GM19043 (cell line): ENCODE measurements around the gene CBFA2T3.

ENCODE experiments used
- ATAC-seq: cut with Tn5 transposase; IDR thresholded peaks from one replicate; pipeline ENCODE4 v1.9.1; 2021; ENCODE audit warnings: low read depth; ENCODE audit not compliant: unreplicated experiment

The CBFA2T3 gene

GRCh38 chr16:88850531-88851199, 126.3 kb downstream of the CBFA2T3 start:
- ATAC-seq, result no peak

DNA sequence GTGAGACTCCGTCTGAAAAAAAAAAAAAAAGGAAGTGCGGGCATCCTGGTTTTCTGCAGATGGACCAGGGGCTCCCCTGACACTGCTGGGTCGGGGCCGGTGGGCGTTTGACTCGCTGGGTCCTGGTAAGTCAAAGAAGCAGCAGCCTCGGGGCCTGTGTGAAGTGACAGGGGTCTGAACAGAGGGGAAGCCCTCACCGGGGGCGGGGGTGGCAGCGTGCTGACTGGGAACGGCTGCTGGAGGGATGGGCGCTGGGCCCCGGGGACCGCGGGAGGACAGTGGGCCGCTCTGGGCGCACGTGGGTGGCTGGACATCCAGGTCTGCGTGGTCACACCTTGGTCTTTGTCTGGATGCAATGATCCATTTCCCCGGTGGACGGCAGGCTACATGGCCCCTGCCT, 128.4 kb downstream of the CBFA2T3 start:
- ATAC-seq, result no peak

DNA sequence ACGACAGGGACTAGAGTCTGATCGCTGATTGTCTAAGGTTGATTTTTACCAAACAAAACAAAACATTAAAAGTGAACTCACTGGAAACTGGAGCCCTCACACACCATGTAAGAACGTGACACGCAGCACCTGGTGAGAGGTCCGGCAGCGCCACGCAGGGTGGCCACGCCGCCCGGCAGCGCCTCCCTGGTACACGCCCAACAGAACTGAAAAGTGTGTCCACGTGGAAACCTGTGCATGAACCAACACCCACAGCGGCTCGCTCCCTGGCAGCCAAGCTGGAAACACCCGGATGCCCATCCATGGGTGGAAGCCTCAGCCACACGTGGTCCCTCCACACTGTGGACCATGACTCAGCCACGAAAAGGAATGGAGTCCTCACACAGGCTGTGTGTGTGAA, 129.4 kb downstream of the CBFA2T3 start:
- ATAC-seq, result no peak

DNA sequence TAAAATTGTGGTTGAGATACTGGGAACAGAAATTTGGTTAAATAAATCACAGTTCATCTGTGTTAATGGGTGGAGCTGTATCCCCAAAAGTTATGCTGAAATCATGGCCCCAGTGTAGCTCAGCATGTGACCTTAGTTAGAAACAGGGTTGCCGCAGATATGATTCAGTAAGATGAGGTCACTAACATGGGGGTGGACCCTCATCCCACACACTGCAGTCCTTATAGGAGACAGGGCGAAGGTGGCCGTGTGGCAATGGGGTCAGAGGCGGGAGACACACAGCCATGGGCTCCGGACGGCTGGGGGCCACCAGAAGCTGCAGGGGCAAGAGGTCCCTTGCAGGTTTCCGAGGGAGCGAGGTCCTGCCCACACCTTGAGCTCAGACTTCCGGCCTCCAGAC, 130.9 kb downstream of the CBFA2T3 start:
- no peak for ATAC-seq

DNA sequence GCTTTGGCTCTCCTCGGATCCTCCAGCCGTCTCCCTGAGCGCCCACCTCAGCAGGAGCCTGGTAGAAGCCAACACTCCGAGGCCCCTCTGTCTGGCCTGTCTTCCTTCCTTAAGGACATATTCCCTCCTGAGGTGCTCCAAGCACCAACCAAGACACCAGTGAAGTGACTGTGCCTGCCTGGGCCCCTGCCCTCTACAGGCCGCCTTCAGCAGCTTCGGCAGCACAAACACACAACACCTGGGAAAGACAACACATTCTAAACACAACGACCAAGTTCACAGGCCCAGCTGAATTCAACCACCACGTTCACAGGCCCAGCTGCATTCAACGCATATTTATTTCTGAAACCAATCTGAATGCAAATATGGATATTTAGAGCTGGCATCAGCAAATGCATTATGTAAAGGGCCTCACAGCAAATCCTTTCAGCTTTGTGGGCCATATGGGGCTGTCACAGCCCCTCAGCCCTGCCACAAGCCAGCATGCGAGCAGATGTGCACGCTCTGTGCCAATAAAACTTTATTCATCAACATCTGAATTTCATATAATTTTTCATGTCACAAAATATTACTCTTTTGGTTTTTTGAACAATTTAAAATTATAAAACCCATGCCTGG, 132.5 kb downstream of the CBFA2T3 start:
- ATAC-seq, result no peak

DNA sequence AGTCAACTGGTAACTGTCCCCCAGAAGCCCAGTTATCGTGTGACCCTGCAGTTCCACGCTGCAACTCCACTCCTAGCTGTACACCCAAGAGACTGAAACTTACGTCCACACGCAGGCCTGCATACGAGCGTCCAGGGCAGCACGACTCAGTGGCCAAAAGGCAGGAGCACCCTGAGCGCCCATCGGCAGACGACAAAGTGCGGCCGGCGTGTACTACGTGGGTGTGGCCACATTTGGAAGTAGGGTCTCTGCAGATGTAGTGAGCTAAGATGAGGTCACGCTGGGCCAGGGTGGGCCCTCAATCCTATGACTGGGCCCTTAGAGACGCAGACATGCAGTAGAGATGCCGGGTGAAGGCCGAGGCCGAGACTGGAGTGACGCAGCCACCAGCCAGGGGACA, 133.8 kb downstream of the CBFA2T3 start:
- ATAC-seq, result no peak

- ATAC-seq, result no peak
Measured at GRCh38 chr16:88842806-88843205, 134.2 kb downstream of the CBFA2T3 start.

DNA sequence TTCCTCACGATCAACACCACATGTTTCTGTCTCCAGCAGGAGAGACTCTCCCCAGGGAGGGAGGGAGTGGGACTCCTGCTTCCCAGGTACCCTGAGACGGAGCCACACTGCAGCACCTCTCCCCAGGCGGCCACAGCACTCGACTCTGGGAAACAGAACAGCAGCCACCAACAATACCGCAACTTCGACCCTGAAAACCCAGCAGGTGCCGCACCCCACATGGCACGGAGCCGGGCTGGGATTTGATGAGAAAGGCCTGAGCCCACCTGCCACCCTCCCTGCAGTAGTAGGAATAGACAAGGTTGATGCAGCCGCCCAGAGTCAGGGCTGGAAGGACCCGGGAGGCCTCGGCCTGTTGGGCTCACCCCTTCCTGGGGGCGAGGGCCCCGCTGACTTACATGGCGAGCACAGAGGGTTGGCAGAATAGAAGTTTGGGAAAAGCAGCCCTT, 134.7 kb downstream of the CBFA2T3 start:
- ATAC-seq, result no peak

GRCh38 chr16:88841521-88842307, 135.3 kb downstream of the CBFA2T3 start:
- ATAC-seq, result no peak

DNA sequence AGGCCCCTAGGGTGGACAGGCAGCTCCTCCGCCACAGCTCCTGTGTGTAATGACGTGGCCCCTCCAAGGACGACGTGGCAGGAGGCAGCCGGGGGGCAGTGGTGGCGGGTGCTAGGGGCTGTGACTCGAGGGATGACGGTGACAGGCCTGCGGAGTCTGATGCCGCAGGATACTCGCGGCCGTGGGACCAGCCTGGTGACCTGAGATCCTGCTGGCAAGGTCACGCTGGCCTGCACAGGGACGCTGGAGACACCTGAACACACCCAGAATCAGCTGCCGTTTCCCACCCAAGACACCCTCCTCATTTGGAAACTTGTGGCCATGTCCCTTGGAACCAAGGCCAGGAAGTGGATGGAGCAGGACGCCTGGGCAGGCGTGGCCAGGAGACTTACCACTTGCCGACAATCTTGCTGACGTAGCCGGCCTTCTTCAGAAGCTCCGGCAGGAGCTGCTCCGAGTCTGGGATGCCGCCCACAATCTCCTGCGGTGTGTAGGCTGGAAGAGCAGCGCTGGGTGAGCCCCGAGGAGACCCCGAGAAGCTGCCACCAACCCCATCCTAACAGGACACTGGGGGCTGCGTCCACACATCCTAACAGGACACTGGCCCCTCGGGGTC, 136.3 kb downstream of the CBFA2T3 start:
- ATAC-seq, result no peak

DNA sequence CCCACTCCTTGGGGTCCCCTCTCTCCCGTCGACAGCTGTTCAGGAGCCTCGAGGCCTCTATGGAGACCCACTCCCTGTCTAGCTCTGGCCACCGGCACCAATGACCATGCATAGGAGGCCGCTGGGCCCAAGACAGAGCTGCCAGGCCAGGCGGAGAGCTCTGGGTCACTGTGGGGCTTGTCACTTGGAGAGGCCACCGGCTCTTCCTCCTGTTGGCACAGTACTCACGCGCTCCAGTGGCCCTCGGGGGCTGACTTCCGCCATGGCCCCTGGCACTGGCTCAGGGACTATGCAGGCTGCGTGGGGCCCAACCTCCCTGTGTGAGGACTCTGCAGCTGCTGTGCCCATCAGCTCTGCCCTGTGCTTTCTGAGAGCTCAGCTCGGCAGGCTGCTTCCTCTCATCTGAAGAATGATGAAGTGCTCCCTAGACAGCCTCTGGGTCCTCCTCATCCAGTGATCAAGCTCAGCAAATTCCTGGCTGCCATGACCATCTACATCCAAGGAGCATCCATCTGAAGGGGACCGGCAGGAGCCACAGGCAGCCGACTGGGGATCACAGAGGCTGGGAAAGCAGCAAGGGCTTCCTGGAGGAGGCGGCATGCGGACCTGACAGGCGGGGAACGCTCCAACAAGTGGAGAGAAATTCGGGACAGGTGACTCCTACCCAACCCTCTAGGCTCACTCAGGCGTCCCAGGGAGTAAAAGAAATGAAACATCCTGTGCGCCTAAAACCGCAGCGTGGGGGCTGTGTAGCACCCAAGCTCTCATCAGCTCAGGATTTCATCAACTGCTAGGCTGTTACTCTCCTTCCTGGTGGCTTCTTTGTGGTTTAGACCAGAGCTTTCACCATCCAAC, 137.0 kb downstream of the CBFA2T3 start:
- ATAC-seq, result no peak

DNA sequence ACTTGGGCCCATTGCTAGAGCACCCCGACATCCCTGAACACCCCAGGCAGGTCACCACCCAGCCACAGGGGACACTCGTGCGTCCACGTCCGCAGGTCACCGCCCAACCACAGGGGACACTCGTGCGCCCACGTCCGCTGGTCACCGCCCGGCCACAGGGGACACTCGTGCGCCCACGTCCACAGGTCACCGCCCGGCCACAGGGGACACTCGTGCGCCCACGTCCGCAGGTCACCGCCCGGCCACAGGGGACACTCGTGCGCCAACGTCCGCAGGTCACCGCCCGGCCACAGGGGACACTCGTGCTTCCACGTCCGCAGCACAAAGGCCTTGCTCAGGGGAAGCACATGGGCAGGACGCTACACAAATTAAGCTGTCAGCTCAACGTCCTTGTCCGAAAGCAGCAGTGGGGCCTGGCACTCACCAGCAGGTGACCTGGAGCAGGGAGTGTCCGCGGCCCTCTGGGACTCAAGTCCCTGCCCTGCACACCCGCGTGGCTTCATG, 137.9 kb downstream of the CBFA2T3 start:
- no peak for ATAC-seq

DNA sequence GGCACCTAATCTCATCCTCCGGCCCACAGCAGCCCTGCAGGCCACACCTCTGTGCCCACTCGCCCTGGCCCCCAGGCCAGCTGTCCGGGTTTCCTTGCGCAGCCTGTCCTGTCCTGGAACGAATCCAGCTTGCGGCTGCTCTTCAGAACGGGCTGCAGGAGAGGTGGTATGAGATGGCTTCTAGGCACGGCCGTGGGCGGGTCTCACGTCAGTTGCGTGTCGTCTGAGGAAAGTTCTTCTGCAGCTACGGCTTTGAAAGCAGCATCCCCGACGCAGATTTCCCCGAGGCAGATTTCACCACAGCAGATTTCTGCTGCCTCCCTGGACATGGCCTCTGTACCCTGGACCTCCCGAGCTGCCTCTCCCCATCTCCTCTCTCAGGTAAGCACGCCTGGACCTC, 138.4 kb downstream of the CBFA2T3 start:
- no peak for ATAC-seq

GRCh38 chr16:88837806-88838205, 139.2 kb downstream of the CBFA2T3 start:
- ATAC-seq, result no peak

- ATAC-seq, result no peak
Measured at GRCh38 chr16:88836791-88837190, 140.2 kb downstream of the CBFA2T3 start.

- no peak for ATAC-seq
Measured at GRCh38 chr16:88835818-88836217, 141.2 kb downstream of the CBFA2T3 start.

GRCh38 chr16:88835383-88835782, 141.6 kb downstream of the CBFA2T3 start:
- no peak for ATAC-seq

GRCh38 chr16:88834670-88835069, 142.3 kb downstream of the CBFA2T3 start:
- ATAC-seq, result no peak

DNA sequence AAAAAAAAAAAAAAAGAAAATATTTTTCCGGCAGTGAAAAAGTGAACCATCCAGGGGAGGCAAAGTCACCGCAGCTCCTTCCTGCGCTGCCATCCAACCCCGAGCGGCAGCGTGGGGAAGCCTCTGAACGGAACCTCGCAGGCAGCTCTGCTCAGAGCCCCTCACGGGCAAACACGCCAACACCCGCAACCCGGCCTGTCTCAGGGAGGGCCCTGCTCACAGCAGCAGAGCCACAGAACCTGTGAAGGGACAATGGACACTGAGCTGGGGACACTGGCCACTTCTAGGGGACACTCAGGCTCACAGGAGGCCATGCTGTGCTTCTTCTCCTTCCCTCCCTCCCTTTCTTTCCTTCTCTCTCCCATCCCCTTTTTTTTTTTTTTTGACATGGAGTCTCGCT, 143.9 kb downstream of the CBFA2T3 start:
- no peak for ATAC-seq

GRCh38 chr16:88831838-88832237, 145.2 kb downstream of the CBFA2T3 start:
- no peak for ATAC-seq
